ENCODE measurements around the gene PPARG. TPM values are rescaled to one million over a fixed set of nuclear protein-coding genes. Genes with fewer than 3 reads are reported as not detected.
"Not testable (repeated sequence)": the region's sequence is repeated elsewhere in the genome, so short reads cannot be mapped to it uniquely, and the experiment has no call there.

PPARG gene
- total RNA-seq, 2 donors from 2014 or later, result 12.3 to 17.9 TPM

DNA sequence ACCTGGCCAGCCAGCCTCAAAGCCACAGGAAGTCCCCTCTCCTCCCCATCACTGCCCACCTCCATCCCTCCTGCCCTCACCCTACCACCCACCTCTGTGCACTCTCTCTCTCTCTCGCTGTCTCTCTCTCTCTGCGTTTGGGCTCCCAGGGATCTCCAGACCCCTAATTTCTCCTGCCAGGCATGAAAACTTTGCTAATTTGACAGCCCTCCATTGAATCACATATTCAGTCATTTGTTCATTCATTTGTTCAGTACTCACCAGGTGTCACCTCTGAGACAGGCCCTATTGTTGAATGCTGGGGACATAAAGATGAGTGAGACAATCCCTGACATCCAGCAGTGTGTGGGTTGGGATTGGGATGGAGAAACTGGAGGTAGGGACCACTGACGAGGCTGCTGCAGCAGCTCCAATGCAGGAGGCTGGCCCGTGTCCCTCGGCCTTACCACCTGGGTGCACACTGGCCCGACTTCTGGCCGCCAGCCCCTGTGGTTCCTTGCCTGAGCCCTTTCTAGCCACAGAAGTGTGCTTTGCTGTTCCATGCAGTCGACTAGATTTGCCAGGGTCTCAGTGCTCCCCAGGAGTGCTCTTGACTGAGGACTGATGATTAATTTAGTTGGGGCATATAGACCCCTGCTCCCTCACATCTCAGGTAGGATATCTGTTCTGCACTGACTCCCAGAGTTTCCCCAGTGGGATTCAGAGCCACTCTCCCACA, 156.8 kb downstream of the PPARG start:
- no peaks in the 10 kb centered on the region for H3K27me3 ChIP-seq
- H3K27ac ChIP-seq, result no peak overlapping the region
- no peaks in the 10 kb centered on the region for H3K36me3 ChIP-seq
- H3K4me1 ChIP-seq, result peaks cover 0 to 27% of the 10 kb centered on the region in 2 donors
- H3K9me3 ChIP-seq, result no peaks in the 10 kb centered on the region
- no peak for DNase-seq (ENCODE audit: low spot score)
- no peak overlapping the region for H3K4me3 ChIP-seq
- TF ChIP-seq, protein P1, sequence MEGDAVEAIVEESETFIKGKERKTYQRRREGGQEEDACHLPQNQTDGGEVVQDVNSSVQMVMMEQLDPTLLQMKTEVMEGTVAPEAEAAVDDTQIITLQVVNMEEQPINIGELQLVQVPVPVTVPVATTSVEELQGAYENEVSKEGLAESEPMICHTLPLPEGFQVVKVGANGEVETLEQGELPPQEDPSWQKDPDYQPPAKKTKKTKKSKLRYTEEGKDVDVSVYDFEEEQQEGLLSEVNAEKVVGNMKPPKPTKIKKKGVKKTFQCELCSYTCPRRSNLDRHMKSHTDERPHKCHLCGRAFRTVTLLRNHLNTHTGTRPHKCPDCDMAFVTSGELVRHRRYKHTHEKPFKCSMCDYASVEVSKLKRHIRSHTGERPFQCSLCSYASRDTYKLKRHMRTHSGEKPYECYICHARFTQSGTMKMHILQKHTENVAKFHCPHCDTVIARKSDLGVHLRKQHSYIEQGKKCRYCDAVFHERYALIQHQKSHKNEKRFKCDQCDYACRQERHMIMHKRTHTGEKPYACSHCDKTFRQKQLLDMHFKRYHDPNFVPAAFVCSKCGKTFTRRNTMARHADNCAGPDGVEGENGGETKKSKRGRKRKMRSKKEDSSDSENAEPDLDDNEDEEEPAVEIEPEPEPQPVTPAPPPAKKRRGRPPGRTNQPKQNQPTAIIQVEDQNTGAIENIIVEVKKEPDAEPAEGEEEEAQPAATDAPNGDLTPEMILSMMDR (IDR thresholded peaks at IDR 0.05), result no peak

DNA sequence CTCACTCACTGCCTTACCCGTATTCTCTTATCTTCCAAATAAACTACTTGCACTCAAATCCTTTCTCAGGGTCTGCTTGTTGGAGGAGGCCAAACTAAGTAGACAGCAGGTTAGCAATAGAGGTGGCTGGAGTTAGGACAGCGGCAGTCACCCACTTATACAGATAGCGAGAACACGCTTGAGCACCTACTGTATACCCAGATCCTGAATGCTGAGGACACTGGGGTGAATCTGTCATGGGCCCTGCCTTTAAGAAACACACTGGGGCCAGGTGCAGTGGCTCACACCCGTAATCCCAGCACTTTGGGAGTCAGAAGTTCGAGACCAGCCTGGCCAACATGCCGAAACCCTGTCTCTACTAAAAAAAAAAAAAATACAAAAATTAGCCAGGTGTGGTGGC, 157.4 kb downstream of the PPARG start:
- Histone ChIP-seq H3K9me3 (peaks cover 0 to 3% of the 10 kb centered on the region in 2 donors), H3K27ac (no peak overlapping the region), H3K27me3 (no peaks in the 10 kb centered on the region), H3K4me1 (peaks cover 0 to 21% of the 10 kb centered on the region in 2 donors), H3K4me3 (no peak overlapping the region), H3K36me3 (no peaks in the 10 kb centered on the region)
- DNase-seq (ENCODE audit: low spot score), result no peak
- TF ChIP-seq, protein P1 (IDR thresholded peaks at IDR 0.05), result no peak

DNA sequence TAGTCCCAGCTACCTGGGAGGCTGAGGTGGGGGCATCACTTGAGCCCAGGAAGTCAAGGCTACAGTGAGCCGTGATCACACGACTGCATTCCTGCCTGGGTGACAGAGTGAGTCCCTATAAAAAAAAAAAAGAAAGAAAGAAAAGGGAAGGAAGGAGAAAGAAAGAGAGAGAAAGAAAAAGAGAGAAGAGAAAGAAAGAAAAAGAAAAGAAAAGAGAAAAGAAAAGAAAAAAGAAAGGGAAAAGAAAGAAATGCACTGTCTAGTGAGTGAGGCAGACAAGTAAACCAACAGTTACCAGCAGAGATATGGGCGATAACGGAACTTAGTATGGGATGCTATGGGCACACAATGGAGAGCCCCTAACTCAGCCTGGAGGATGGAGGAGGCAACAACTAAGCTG, 158.2 kb downstream of the PPARG start:
- DNase-seq (ENCODE audit: low spot score), result no peak
- Histone ChIP-seq H3K27me3 (no peaks in the 10 kb centered on the region), H3K36me3 (no peaks in the 10 kb centered on the region), H3K4me1 (peaks cover 0 to 13% of the 10 kb centered on the region in 2 donors), H3K27ac (no peak overlapping the region), H3K4me3 (no peak overlapping the region), H3K9me3 (peaks cover 0 to 8% of the 10 kb centered on the region in 2 donors)
- TF ChIP-seq, protein P1 (IDR thresholded peaks at IDR 0.05), result no peak

DNA sequence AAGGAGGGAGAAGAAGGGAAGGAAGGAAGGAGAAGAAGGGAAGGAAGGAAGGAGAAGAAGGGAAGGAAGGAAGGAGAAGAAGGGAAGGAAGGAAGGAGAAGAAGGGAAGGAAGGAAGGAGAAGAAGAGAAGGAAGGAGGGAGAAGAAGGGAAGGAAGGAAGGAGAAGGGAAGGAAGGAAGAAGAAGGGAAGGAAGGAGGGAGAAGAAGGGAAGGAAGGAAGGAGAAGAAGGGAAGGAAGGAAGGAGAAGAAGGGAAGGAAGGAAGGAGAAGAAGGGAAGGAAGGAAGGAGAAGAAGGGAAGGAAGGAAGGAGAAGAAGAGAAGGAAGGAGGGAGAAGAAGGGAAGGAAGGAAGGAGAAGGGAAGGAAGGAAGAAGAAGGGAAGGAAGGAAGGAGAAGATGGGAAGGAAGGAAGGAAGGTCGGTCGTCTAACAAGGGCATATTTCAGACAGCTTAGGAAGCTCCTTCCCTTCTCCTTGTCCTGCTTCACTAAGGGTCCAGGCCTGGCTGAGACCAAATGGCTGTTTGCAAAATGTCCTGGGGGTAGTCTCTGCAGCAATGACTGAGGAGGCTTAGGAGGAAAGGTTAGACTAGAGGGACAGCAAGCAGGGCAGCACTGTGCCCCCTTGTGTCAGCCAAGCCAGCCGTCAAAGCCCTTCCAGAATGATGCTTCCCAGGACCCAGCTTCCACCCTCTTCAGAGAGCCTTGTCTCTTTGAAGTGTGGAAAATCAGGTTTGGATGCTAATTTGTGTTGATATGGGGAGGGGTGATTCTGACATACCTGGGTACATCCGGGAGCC, 159.7 kb downstream of the PPARG start:
- DNase-seq (ENCODE audit: low spot score); H3K4me1 ChIP-seq; H3K9me3 ChIP-seq; H3K27me3 ChIP-seq; H3K4me3 ChIP-seq; H3K36me3 ChIP-seq; H3K27ac ChIP-seq: not testable (repeated sequence)

DNA sequence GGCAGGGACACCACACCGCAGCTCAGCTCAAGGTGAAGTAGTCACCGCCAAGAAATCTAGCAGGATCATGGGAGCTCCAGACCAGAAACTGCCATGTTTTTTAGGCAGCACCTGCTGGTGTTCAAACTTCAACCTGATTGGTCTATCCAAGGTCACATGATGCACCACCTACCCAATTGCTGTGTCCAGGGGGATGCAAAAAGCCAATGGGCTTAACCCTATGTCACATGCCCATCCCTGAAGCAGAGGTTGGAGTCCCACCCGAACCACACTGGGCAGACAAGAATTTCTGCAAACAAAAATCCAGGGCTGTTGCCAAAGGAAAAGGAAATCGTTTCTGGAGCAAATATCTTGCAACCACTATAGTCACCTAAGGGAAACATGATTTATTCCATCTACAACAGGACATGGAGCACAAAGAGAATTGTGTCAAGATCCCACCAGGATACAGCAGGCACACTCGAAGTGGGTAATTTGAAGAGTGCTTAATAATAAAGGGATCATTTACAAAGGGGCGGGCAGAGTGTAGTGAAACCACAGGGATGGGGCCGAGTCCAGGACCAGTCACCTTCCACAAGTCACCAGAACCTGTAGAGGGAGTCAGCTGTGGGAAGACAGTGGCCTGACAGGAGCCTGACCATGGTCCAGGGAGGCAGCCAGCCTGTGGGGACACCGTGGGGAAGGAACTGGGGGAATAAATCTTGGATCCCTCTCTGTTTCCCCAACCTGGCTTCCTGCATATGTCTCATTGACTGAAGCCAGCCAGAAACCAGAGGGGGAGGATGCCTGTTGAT, 161.2 kb downstream of the PPARG start:
- H3K27me3 ChIP-seq, result no peaks in the 10 kb centered on the region
- no peak overlapping the region for H3K27ac ChIP-seq
- TF ChIP-seq, protein P1 (IDR thresholded peaks at IDR 0.05), result no peak
- no peak for DNase-seq (ENCODE audit: low spot score)
- H3K9me3 ChIP-seq, result peaks cover 0 to 8% of the 10 kb centered on the region in 2 donors
- no peak overlapping the region for H3K4me3 ChIP-seq
- H3K36me3 ChIP-seq, result no peaks in the 10 kb centered on the region
- H3K4me1 ChIP-seq, result no peaks in the 10 kb centered on the region

DNA sequence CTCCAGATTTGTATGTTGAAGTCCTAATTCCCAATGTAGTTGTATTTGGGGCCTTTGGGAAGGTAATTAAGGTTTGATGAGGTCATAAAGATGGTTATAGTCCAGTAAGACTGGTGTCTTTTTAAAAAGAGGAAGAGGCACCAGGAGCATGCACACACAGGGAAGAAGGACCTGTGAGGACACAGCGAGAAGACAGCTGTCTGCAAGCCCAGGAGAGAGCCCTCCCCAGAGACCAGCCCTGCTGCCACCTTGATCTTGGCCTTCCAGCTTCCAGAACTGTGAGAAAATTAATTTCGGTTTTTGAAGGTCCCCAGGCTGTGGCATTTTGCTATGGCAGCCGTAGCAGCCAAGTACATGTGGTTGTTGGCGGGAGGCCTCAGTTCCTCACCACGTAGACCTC, 162.6 kb downstream of the PPARG start:
- Histone ChIP-seq H3K4me1 (no peaks in the 10 kb centered on the region), H3K27me3 (no peaks in the 10 kb centered on the region), H3K9me3 (peaks cover 0 to 8% of the 10 kb centered on the region in 2 donors), H3K36me3 (no peaks in the 10 kb centered on the region), H3K27ac (no peak overlapping the region), H3K4me3 (no peak overlapping the region)
- TF ChIP-seq, protein P1 (IDR thresholded peaks at IDR 0.05), result no peak
- no peak for DNase-seq (ENCODE audit: low spot score)

Data from right atrium auricular region (tissue), 2 donors.